ENCODE results near the gene CREB5. TPM values are rescaled to one million over a fixed set of nuclear protein-coding genes. Genes with fewer than 3 reads are reported as not detected.

CREB5 gene
- total and polyA plus RNA-seq, 10 donors, result 0.88 to 56.8 (median 23.5) TPM

GRCh38 chr7:28674359-28674782 lies 262.1 kb downstream of the CREB5 start:
- DNase-seq, result no peak
- no peaks in the 10 kb centered on the region for H3K36me3 ChIP-seq
- peaks cover 0 to 28% (median 0%) of the 10 kb centered on the region in 6 donors for H3K4me1 ChIP-seq
- 73 to 80% (median 73%) methylated on average over 5 of the region's 5 CpGs for WGBS, 5 donors
- no peak overlapping the region for H3K4me3 ChIP-seq
- H3K27me3 ChIP-seq (replicated peaks in 1 of 7), result no peaks in the 10 kb centered on the region
- TF ChIP-seq POLR2AphosphoS5 (IDR thresholded peaks at IDR 0.05) (no peak), POLR2A (IDR thresholded peaks at IDR 0.05) (no peak), CTCF (IDR thresholded peaks at IDR 0.05 in 8 of 11, conservative IDR thresholded peaks at IDR 0.05 in 3 of 11) (no peak)
- H3K9me3 ChIP-seq, result no peaks in the 10 kb centered on the region
- no peak overlapping the region for H3K27ac ChIP-seq
- intact Hi-C loops (cut with DNase I; ENCODE audit: low total_unique reads), result no loop called here

- DNase-seq, result no peak
- Histone ChIP-seq H3K4me1 (peaks cover 0 to 21% (median 0%) of the 10 kb centered on the region in 6 donors), H3K36me3 (no peaks in the 10 kb centered on the region), H3K27me3 (replicated peaks in 1 of 7) (no peaks in the 10 kb centered on the region), H3K4me3 (no peak overlapping the region), H3K27ac (no peak overlapping the region), H3K9me3 (no peaks in the 10 kb centered on the region)
- 86 to 95% (median 93%) methylated on average over 3 of the region's 3 CpGs for WGBS, 5 donors
- intact Hi-C loops (cut with DNase I; ENCODE audit: low total_unique reads), result no loop called here
- no peak for TF ChIP-seq POLR2A (IDR thresholded peaks at IDR 0.05)
- TF ChIP-seq POLR2AphosphoS5 (IDR thresholded peaks at IDR 0.05), result no peak
- TF ChIP-seq CTCF (IDR thresholded peaks at IDR 0.05 in 8 of 11, conservative IDR thresholded peaks at IDR 0.05 in 3 of 11), result no peak
Observed at GRCh38 chr7:28675429-28675828, 263.1 kb downstream of the CREB5 start.

GRCh38 chr7:28677668-28678067 lies 265.4 kb downstream of the CREB5 start:
- DNase-seq, result no peak
- no peaks in the 10 kb centered on the region for H3K36me3 ChIP-seq
- no peaks in the 10 kb centered on the region for H3K27me3 ChIP-seq (replicated peaks in 1 of 7)
- intact Hi-C loops (cut with DNase I; ENCODE audit: low total_unique reads), result no loop called here
- peaks cover 0 to 24% (median 0%) of the 10 kb centered on the region in 6 donors for H3K4me1 ChIP-seq
- WGBS, 5 donors, result 92 to 100% (median 99%) methylated on average over 3 of the region's 3 CpGs
- no peak overlapping the region for H3K4me3 ChIP-seq
- H3K9me3 ChIP-seq, result no peaks in the 10 kb centered on the region
- H3K27ac ChIP-seq, result peak overlapping the region in 2 of 8 donors; percentile 44 to 57
- TF ChIP-seq POLR2A (IDR thresholded peaks at IDR 0.05) (no peak), CTCF (IDR thresholded peaks at IDR 0.05 in 8 of 11, conservative IDR thresholded peaks at IDR 0.05 in 3 of 11) (no peak), POLR2AphosphoS5 (IDR thresholded peaks at IDR 0.05) (no peak)

- Histone ChIP-seq H3K27ac (peak overlapping the region in 2 of 8 donors; percentile 44 to 57), H3K36me3 (no peaks in the 10 kb centered on the region), H3K4me3 (no peak overlapping the region), H3K27me3 (replicated peaks in 1 of 7) (no peaks in the 10 kb centered on the region), H3K9me3 (no peaks in the 10 kb centered on the region), H3K4me1 (peaks cover 0 to 30% (median 0%) of the 10 kb centered on the region in 6 donors)
- 64 to 79% (median 69%) methylated on average over 2 of the region's 2 CpGs for WGBS, 5 donors
- TF ChIP-seq CTCF (IDR thresholded peaks at IDR 0.05 in 8 of 11, conservative IDR thresholded peaks at IDR 0.05 in 3 of 11) (no peak), POLR2A (IDR thresholded peaks at IDR 0.05) (no peak), POLR2AphosphoS5 (IDR thresholded peaks at IDR 0.05) (no peak)
- intact Hi-C loops (cut with DNase I; ENCODE audit: low total_unique reads), result no loop called here
- no peak for DNase-seq
Observed at GRCh38 chr7:28678431-28678965, 266.2 kb downstream of the CREB5 start.

All from spleen (tissue), 11 donors.